HG03139 (cell line): ENCODE data around the gene TSFM.
"Not testable (repeated sequence)": the region's sequence is repeated elsewhere in the genome, so short reads cannot be mapped to it uniquely, and the experiment has no call there.

ENCODE experiments used
- ATAC-seq: cut with Tn5 transposase; IDR thresholded peaks from one replicate; pipeline ENCODE4 v1.9.1; 2021; ENCODE audit not compliant: unreplicated experiment

Gene TSFM

GRCh38 chr12:57813971-57814772 is 31.6 kb downstream of the TSFM start:
- no peak for ATAC-seq

- no peak for ATAC-seq
Measured at GRCh38 chr12:57815177-57816000, 32.8 kb downstream of the TSFM start.

- ATAC-seq: no peak
Measured at GRCh38 chr12:57816001-57816854, 33.6 kb downstream of the TSFM start.

GRCh38 chr12:57816855-57817151 is 34.2 kb downstream of the TSFM start:
- no peak for ATAC-seq

GRCh38 chr12:57817261-57817989 is 34.8 kb downstream of the TSFM start:
- ATAC-seq: no peak

- not testable (repeated sequence) for ATAC-seq
Measured at GRCh38 chr12:57817990-57818331, 35.4 kb downstream of the TSFM start.

GRCh38 chr12:57820119-57820518 is 37.5 kb downstream of the TSFM start:
- ATAC-seq: not testable (repeated sequence)

GRCh38 chr12:57821015-57821414 is 38.4 kb downstream of the TSFM start:
- ATAC-seq: not testable (repeated sequence)

- no peak for ATAC-seq
Measured at GRCh38 chr12:57821474-57822214, 39.1 kb downstream of the TSFM start.

- ATAC-seq: no peak
Measured at GRCh38 chr12:57822392-57823130, 40.0 kb downstream of the TSFM start.

- ATAC-seq: no peak
Measured at GRCh38 chr12:57823131-57823907, 40.7 kb downstream of the TSFM start.

- ATAC-seq: no peak
Measured at GRCh38 chr12:57823908-57824640, 41.5 kb downstream of the TSFM start.

- no peak for ATAC-seq
Measured at GRCh38 chr12:57825451-57825850, 42.9 kb downstream of the TSFM start.

- ATAC-seq: no peak
Measured at GRCh38 chr12:57826400-57826799, 43.8 kb downstream of the TSFM start.

- no peak for ATAC-seq
Measured at GRCh38 chr12:57826966-57827365, 44.4 kb downstream of the TSFM start.

GRCh38 chr12:57829025-57829777 is 46.6 kb downstream of the TSFM start:
- no peak for ATAC-seq

GRCh38 chr12:57830393-57830792 is 47.8 kb downstream of the TSFM start:
- no peak for ATAC-seq
